ENCODE data around the gene ELAVL4. TPM values are rescaled to one million over a fixed set of nuclear protein-coding genes. Genes with fewer than 3 reads are reported as not detected.

ELAVL4 gene
- total and polyA plus RNA-seq, 2 of the 8 experiments (the other 6 are each of a cell fraction or from before 2014, with no cell fraction given), result 0.21 to 0.89 TPM

DNA sequence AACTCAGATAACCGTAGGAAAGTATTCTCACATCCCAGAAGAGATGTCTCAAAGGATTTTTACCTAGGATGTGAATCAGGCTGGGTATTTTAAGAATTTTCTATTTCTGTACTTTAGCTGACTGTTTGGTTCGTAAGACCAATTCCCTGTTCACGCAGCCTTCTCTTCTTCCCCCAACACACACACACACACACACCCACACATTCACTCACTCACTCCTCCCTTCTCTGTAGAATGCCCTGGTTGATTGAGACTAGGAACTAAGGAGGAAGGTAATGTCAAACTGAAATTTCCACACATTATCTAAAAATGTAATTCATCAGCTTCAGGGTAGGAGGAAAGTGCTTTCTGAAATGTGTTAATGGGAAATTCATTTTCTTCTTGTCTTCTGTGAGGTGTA lies 43.5 kb downstream of the ELAVL4 start (continued):
- TF ChIP-seq NRF1 (IDR thresholded peaks at IDR 0.05; ENCODE audit: low read depth, low read length) (no peak), BACH1 (IDR thresholded peaks at IDR 0.05; ENCODE audit: low read length) (no peak)
